ENCODE measurements around the gene LRRC59.
"Not testable (repeated sequence)": the region's sequence is repeated elsewhere in the genome, so short reads cannot be mapped to it uniquely, and the experiment has no call there.

LRRC59 gene

GRCh38 chr17:50344731-50345365, 52.5 kb downstream of the LRRC59 start:
- 71% methylated on average over 12 of the region's 13 CpGs for WGBS (ENCODE audit: insufficient coverage)
- Histone ChIP-seq H3K36me3 (ENCODE audit: control insufficient read depth in 4 of 4, insufficient read depth in 4 of 4, low read length in 3 of 4) (no peaks in the 10 kb centered on the region), H3K9me3 (ENCODE audit: control extremely low read depth in 1 of 5, control insufficient read depth in 4 of 5, insufficient read depth in 2 of 5, low read depth in 1 of 5, low read length in 4 of 5) (no peaks in the 10 kb centered on the region), H3K27me3 (replicated peaks in 2 of 5; ENCODE audit: control insufficient read depth in 4 of 5, insufficient read depth in 5 of 5, low read length in 4 of 5) (no peaks in the 10 kb centered on the region), H3K27ac (ENCODE audit: insufficient read depth in 1 of 2, low read depth in 1 of 2, low read length in 2 of 2, poor library complexity in 1 of 2, severe bottlenecking in 2 of 2) (no peak overlapping the region), H3K4me3 (ENCODE audit: control insufficient read depth in 1 of 7, extremely low read depth in 1 of 7, insufficient read depth in 4 of 7, low read depth in 2 of 7, low read length in 6 of 7) (peak overlapping the region in 3 of 7 experiments; percentile 43 to 89 (median 82)), H3K4me1 (ENCODE audit: control extremely low read depth in 1 of 4, control insufficient read depth in 4 of 4, insufficient read depth in 4 of 4, low read length in 3 of 4) (peaks cover 0 to 30% (median 24%) of the 10 kb centered on the region in 4 experiments)
- DNase-seq, result peak in 1 of 3 donors; percentile 13
- CTCF ChIA-PET, result no interaction called here
- POLR2A ChIA-PET, result no interaction called here

GRCh38 chr17:50339381-50339780, 57.9 kb downstream of the LRRC59 start:
- Histone ChIP-seq H3K36me3 (ENCODE audit: control insufficient read depth in 4 of 4, insufficient read depth in 4 of 4, low read length in 3 of 4) (no peaks in the 10 kb centered on the region), H3K9me3 (ENCODE audit: control extremely low read depth in 1 of 5, control insufficient read depth in 4 of 5, insufficient read depth in 2 of 5, low read depth in 1 of 5, low read length in 4 of 5) (peaks cover 2 to 16% (median 3%) of the 10 kb centered on the region in 5 experiments), H3K4me1 (ENCODE audit: control extremely low read depth in 1 of 4, control insufficient read depth in 4 of 4, insufficient read depth in 4 of 4, low read length in 3 of 4) (peaks cover 0 to 2% (median under 1%) of the 10 kb centered on the region in 4 experiments), H3K4me3 (ENCODE audit: control insufficient read depth in 1 of 7, extremely low read depth in 1 of 7, insufficient read depth in 4 of 7, low read depth in 2 of 7, low read length in 6 of 7) (no peak overlapping the region), H3K27ac (ENCODE audit: insufficient read depth in 1 of 2, low read depth in 1 of 2, low read length in 2 of 2, poor library complexity in 1 of 2, severe bottlenecking in 2 of 2) (no peak overlapping the region), H3K27me3 (replicated peaks in 2 of 5; ENCODE audit: control insufficient read depth in 4 of 5, insufficient read depth in 5 of 5, low read length in 4 of 5) (no peaks in the 10 kb centered on the region)
- ChIA-PET POLR2A (interaction anchor here (0.7 kb wide), 1 partner anchor 25 kb away, joined by 3 read pairs; no protein-coding TSS in a partner anchor), CTCF (interaction anchor here (1.0 kb wide), 1 partner anchor 138 kb away, joined by 3 read pairs; the partner anchor contains the start of gene COL1A1)
- no peak for DNase-seq

GRCh38 chr17:50338645-50339044, 58.7 kb downstream of the LRRC59 start:
- Histone ChIP-seq H3K36me3 (ENCODE audit: control insufficient read depth in 4 of 4, insufficient read depth in 4 of 4, low read length in 3 of 4) (no peaks in the 10 kb centered on the region), H3K27me3 (replicated peaks in 2 of 5; ENCODE audit: control insufficient read depth in 4 of 5, insufficient read depth in 5 of 5, low read length in 4 of 5) (no peaks in the 10 kb centered on the region), H3K4me3 (ENCODE audit: control insufficient read depth in 1 of 7, extremely low read depth in 1 of 7, insufficient read depth in 4 of 7, low read depth in 2 of 7, low read length in 6 of 7) (no peak overlapping the region), H3K4me1 (ENCODE audit: control extremely low read depth in 1 of 4, control insufficient read depth in 4 of 4, insufficient read depth in 4 of 4, low read length in 3 of 4) (peaks cover 0 to 2% (median 0%) of the 10 kb centered on the region in 4 experiments), H3K27ac (ENCODE audit: insufficient read depth in 1 of 2, low read depth in 1 of 2, low read length in 2 of 2, poor library complexity in 1 of 2, severe bottlenecking in 2 of 2) (no peak overlapping the region), H3K9me3 (ENCODE audit: control extremely low read depth in 1 of 5, control insufficient read depth in 4 of 5, insufficient read depth in 2 of 5, low read depth in 1 of 5, low read length in 4 of 5) (peaks cover 2 to 16% (median 3%) of the 10 kb centered on the region in 5 experiments)
- ChIA-PET CTCF (no interaction called here), POLR2A (interaction anchor here (0.7 kb wide), 1 partner anchor 201 kb away, joined by 3 read pairs; no protein-coding TSS in a partner anchor)
- DNase-seq, result no peak

GRCh38 chr17:50337956-50338355, 59.4 kb downstream of the LRRC59 start:
- no CpG with 5 or more reads among the region's 2 CpGs for WGBS (ENCODE audit: insufficient coverage)

GRCh38 chr17:50333291-50334057, 63.8 kb downstream of the LRRC59 start:
- CTCF ChIA-PET; DNase-seq; H3K36me3 ChIP-seq (ENCODE audit: control insufficient read depth in 4 of 4, insufficient read depth in 4 of 4, low read length in 3 of 4); H3K9me3 ChIP-seq (ENCODE audit: control extremely low read depth in 1 of 5, control insufficient read depth in 4 of 5, insufficient read depth in 2 of 5, low read depth in 1 of 5, low read length in 4 of 5); H3K27me3 ChIP-seq (replicated peaks in 2 of 5; ENCODE audit: control insufficient read depth in 4 of 5, insufficient read depth in 5 of 5, low read length in 4 of 5); H3K4me1 ChIP-seq (ENCODE audit: control extremely low read depth in 1 of 4, control insufficient read depth in 4 of 4, insufficient read depth in 4 of 4, low read length in 3 of 4); H3K27ac ChIP-seq (ENCODE audit: insufficient read depth in 1 of 2, low read depth in 1 of 2, low read length in 2 of 2, poor library complexity in 1 of 2, severe bottlenecking in 2 of 2); POLR2A ChIA-PET: not testable (repeated sequence)
- WGBS (ENCODE audit: insufficient coverage), result 63% methylated on average over 4 of the region's 14 CpGs
- peak overlapping the region in 1 of 7 experiments; percentile 61 for H3K4me3 ChIP-seq (ENCODE audit: control insufficient read depth in 1 of 7, extremely low read depth in 1 of 7, insufficient read depth in 4 of 7, low read depth in 2 of 7, low read length in 6 of 7)

More at GRCh38 chr17:50337956-50338355, 59.4 kb downstream of the LRRC59 start:
- Histone ChIP-seq H3K4me1 (ENCODE audit: control extremely low read depth in 1 of 4, control insufficient read depth in 4 of 4, insufficient read depth in 4 of 4, low read length in 3 of 4) (peaks cover 0 to 6% (median 4%) of the 10 kb centered on the region in 4 experiments), H3K9me3 (ENCODE audit: control extremely low read depth in 1 of 5, control insufficient read depth in 4 of 5, insufficient read depth in 2 of 5, low read depth in 1 of 5, low read length in 4 of 5) (peaks cover 2 to 16% (median 3%) of the 10 kb centered on the region in 5 experiments), H3K27ac (ENCODE audit: insufficient read depth in 1 of 2, low read depth in 1 of 2, low read length in 2 of 2, poor library complexity in 1 of 2, severe bottlenecking in 2 of 2) (no peak overlapping the region), H3K27me3 (replicated peaks in 2 of 5; ENCODE audit: control insufficient read depth in 4 of 5, insufficient read depth in 5 of 5, low read length in 4 of 5) (no peaks in the 10 kb centered on the region), H3K36me3 (ENCODE audit: control insufficient read depth in 4 of 4, insufficient read depth in 4 of 4, low read length in 3 of 4) (no peaks in the 10 kb centered on the region), H3K4me3 (ENCODE audit: control insufficient read depth in 1 of 7, extremely low read depth in 1 of 7, insufficient read depth in 4 of 7, low read depth in 2 of 7, low read length in 6 of 7) (no peak overlapping the region)
- POLR2A ChIA-PET, result no interaction called here
- CTCF ChIA-PET, result no interaction called here
- no peak for DNase-seq

- ChIA-PET POLR2A (no interaction called here), CTCF (interaction anchor here (0.9 to 2.7 kb wide), 3 partner anchors 9 to 35 kb away, joined by 3 to 11 read pairs (median 3); no protein-coding TSS in a partner anchor)
- DNase-seq, result no peak
- no peak overlapping the region for H3K4me3 ChIP-seq (ENCODE audit: control insufficient read depth in 1 of 7, extremely low read depth in 1 of 7, insufficient read depth in 4 of 7, low read depth in 2 of 7, low read length in 6 of 7)
- peaks cover 0 to 2% (median 0%) of the 10 kb centered on the region in 5 experiments for H3K27me3 ChIP-seq (replicated peaks in 2 of 5; ENCODE audit: control insufficient read depth in 4 of 5, insufficient read depth in 5 of 5, low read length in 4 of 5)
- WGBS (ENCODE audit: insufficient coverage), result 76% methylated on average over 5 of the region's 6 CpGs
- H3K9me3 ChIP-seq (ENCODE audit: control extremely low read depth in 1 of 5, control insufficient read depth in 4 of 5, insufficient read depth in 2 of 5, low read depth in 1 of 5, low read length in 4 of 5), result no peaks in the 10 kb centered on the region
- H3K27ac ChIP-seq (ENCODE audit: insufficient read depth in 1 of 2, low read depth in 1 of 2, low read length in 2 of 2, poor library complexity in 1 of 2, severe bottlenecking in 2 of 2), result no peak overlapping the region
- no peaks in the 10 kb centered on the region for H3K36me3 ChIP-seq (ENCODE audit: control insufficient read depth in 4 of 4, insufficient read depth in 4 of 4, low read length in 3 of 4)
- H3K4me1 ChIP-seq (ENCODE audit: control extremely low read depth in 1 of 4, control insufficient read depth in 4 of 4, insufficient read depth in 4 of 4, low read length in 3 of 4), result peaks cover 0 to 6% (median 4%) of the 10 kb centered on the region in 4 experiments
These were observed 65.1 kb downstream of the LRRC59 start for GRCh38 chr17:50332196-50332595.

Measured in common myeloid progenitor, CD34-positive (primary cell).